ENCODE data around the gene LCN10.
A peak's percentile ranks its signal among the peaks of the same experiment; 100 is the strongest.
"Not testable (repeated sequence)": the region's sequence is repeated elsewhere in the genome, so short reads cannot be mapped to it uniquely, and the experiment has no call there.

Gene LCN10

GRCh38 chr9:136714893-136715274, 27.9 kb downstream of the LCN10 start:
- H3K27me3 ChIP-seq, result peaks cover 92% of the 10 kb centered on the region
- H3K36me3 ChIP-seq, result no peaks in the 10 kb centered on the region
- peak overlapping the region in 1 of 2 experiments; percentile 13 for H3K4me3 ChIP-seq (ENCODE audit: low read depth in 1 of 2, low read length in 1 of 2)
- no peak overlapping the region for H3K27ac ChIP-seq
- H3K4me1 ChIP-seq (ENCODE audit: control insufficient read depth in 1 of 2, insufficient read depth in 1 of 2, low read depth in 1 of 2, low read length in 1 of 2), result peaks cover 37 to 44% of the 10 kb centered on the region in 2 experiments
- H3K9me3 ChIP-seq, result no peaks in the 10 kb centered on the region
- TF ChIP-seq, protein P1, sequence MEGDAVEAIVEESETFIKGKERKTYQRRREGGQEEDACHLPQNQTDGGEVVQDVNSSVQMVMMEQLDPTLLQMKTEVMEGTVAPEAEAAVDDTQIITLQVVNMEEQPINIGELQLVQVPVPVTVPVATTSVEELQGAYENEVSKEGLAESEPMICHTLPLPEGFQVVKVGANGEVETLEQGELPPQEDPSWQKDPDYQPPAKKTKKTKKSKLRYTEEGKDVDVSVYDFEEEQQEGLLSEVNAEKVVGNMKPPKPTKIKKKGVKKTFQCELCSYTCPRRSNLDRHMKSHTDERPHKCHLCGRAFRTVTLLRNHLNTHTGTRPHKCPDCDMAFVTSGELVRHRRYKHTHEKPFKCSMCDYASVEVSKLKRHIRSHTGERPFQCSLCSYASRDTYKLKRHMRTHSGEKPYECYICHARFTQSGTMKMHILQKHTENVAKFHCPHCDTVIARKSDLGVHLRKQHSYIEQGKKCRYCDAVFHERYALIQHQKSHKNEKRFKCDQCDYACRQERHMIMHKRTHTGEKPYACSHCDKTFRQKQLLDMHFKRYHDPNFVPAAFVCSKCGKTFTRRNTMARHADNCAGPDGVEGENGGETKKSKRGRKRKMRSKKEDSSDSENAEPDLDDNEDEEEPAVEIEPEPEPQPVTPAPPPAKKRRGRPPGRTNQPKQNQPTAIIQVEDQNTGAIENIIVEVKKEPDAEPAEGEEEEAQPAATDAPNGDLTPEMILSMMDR (IDR thresholded peaks at IDR 0.05), result no peak

DNA sequence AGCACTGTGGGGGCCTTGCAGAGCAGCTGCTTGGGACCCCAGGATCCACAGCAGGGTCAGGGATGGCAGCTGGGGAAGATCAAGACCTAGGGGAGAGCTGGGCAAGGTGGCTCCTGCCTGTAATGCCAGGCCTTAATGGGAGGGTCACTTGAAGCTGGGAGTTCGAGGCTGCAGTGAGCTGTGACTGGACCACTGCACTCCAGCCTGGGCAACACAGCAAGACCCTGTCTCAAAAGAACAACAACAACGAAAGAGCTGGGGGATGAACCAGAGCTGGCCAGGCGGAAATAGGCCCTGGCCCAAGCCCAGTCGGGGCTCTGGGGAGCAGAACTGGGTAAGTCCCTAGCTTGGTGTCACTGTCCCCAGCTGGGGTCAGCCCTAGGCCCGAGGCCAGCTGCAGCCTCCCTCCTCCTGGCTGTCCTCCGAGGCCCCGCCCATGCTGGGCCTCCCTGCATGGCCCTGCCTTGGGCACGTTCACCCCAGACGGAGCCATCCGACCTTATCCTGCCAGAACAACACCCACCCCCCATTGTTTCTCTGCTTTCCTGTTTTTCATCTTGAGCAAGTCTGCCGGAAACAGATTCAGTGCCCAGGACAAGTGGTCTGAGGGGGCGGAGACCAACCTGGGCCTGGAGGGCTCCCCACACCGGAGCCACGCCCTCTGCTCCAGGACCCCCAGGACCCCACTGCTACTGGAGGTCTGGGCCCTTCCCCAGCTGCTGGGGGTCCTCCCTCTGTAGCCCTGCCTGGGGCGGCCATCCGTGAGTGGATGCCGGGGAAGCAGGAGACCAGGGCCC, 28.4 kb downstream of the LCN10 start:
- H3K27ac ChIP-seq, result no peak overlapping the region
- H3K36me3 ChIP-seq, result no peaks in the 10 kb centered on the region
- H3K27me3 ChIP-seq, result peaks cover 90% of the 10 kb centered on the region
- no peaks in the 10 kb centered on the region for H3K9me3 ChIP-seq
- peaks cover 34 to 39% of the 10 kb centered on the region in 2 experiments for H3K4me1 ChIP-seq (ENCODE audit: control insufficient read depth in 1 of 2, insufficient read depth in 1 of 2, low read depth in 1 of 2, low read length in 1 of 2)
- TF ChIP-seq, protein P1 (IDR thresholded peaks at IDR 0.05), result no peak
- H3K4me3 ChIP-seq (ENCODE audit: low read depth in 1 of 2, low read length in 1 of 2), result peak overlapping the region in 1 of 2 experiments; percentile 13

- Histone ChIP-seq H3K4me3 (ENCODE audit: low read depth in 1 of 2, low read length in 1 of 2) (no peak overlapping the region), H3K27ac (no peak overlapping the region), H3K36me3 (no peaks in the 10 kb centered on the region), H3K9me3 (no peaks in the 10 kb centered on the region), H3K4me1 (ENCODE audit: control insufficient read depth in 1 of 2, insufficient read depth in 1 of 2, low read depth in 1 of 2, low read length in 1 of 2) (peaks cover 30 to 33% of the 10 kb centered on the region in 2 experiments), H3K27me3 (peaks cover 83% of the 10 kb centered on the region)
- TF ChIP-seq, protein P1 (IDR thresholded peaks at IDR 0.05), result no peak
These were observed 29.2 kb downstream of the LCN10 start for GRCh38 chr9:136713550-136713949.

- Histone ChIP-seq H3K9me3 (no peaks in the 10 kb centered on the region), H3K36me3 (no peaks in the 10 kb centered on the region), H3K27ac (no peak overlapping the region), H3K4me1 (ENCODE audit: control insufficient read depth in 1 of 2, insufficient read depth in 1 of 2, low read depth in 1 of 2, low read length in 1 of 2) (peaks cover 30 to 33% of the 10 kb centered on the region in 2 experiments), H3K27me3 (peaks cover 76% of the 10 kb centered on the region), H3K4me3 (ENCODE audit: low read depth in 1 of 2, low read length in 1 of 2) (peak overlapping the region; percentile 17 to 43)
- TF ChIP-seq, protein P1 (IDR thresholded peaks at IDR 0.05), result no peak
These were observed 29.8 kb downstream of the LCN10 start for GRCh38 chr9:136712690-136713544.

DNA sequence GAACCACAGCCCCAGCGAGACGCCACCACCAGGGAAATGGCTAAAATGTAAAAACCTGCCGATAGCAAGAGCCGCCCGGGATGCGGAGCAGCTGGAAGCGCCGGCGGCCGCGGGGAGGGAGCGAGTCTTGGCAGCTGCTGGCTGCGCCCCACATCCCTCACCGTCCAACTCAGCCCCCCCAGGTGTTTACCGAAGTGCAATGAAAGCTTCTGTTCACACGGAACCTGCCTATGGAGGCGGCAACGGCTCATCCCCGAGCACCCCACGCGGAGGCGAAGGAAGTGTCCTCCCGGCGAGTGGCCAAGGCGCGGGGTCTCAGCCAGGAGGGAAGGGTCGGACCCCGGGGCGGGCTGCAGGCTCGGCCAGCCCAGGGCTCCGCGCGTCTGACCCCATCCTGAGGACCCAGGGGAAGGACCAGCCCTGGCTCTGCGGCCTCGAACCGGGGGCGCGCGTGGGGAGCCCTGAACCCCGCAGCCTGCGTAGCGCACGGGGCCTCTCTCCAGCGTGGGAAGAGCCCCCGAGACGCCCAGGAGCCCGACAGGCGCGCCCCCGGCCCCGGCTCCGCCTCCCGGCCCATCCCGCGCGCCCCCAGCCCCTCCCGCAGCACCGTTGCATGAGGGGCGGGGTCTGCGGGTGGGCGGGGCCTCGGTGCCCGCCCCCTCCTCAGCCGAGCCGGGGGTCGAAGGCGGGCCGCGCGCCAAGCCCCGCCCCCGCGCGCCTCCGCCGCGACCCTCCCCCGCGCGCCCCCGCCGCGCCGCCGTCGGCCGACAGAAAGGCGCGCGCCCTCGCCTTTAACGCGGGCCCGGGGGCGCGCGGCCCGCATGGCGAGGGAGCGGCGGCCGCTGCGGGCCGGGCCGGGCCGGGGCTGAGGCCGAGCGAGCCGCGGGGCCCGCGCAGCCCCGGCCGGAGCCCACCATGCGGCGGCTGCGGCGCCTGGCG, 30.7 kb downstream of the LCN10 start, which contains the start of gene DIPK1B:
TSS of gene DIPK1B (plus strand) at position 822 of the 939 bp plus-strand sequence. CDS start at position 916, 94 bp downstream.
- no peaks in the 10 kb centered on the region for H3K36me3 ChIP-seq
- TF ChIP-seq, protein P1 (IDR thresholded peaks at IDR 0.05), result no peak
- peaks cover 30 to 33% of the 10 kb centered on the region in 2 experiments for H3K4me1 ChIP-seq (ENCODE audit: control insufficient read depth in 1 of 2, insufficient read depth in 1 of 2, low read depth in 1 of 2, low read length in 1 of 2)
- no peak within 1 kb of the TSS for H3K27ac ChIP-seq
- H3K27me3 ChIP-seq, result peaks cover 67% of the 10 kb centered on the region
- no peaks in the 10 kb centered on the region for H3K9me3 ChIP-seq
- peak within 1 kb of the TSS; percentile 35 to 43 for H3K4me3 ChIP-seq (ENCODE audit: low read depth in 1 of 2, low read length in 1 of 2)

DNA sequence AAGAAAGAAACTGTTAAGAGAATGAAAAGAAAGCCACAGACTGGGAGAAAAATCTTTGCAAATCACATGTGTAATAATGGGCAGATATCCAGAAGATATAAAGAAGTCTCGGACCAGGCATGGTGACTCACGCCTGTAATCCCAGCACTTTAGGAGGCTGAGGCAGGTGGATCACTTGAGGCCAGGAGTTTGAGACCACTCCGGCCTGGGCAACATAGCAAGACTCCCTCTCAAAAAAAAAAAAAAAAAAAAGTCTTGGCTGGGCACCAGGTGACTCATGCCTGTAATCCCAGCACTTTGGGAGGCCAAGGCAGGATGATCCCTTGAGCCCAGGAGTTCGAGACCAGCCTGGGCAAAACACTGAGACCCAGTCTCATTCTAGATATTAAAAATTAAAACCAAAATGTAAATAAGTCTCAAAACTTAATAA, 31.5 kb downstream of the LCN10 start:
- not testable (repeated sequence) for H3K9me3 ChIP-seq; H3K36me3 ChIP-seq; H3K27ac ChIP-seq; H3K4me3 ChIP-seq (ENCODE audit: low read depth in 1 of 2, low read length in 1 of 2)
- peaks cover 30 to 33% of the 10 kb centered on the region in 2 experiments for H3K4me1 ChIP-seq (ENCODE audit: control insufficient read depth in 1 of 2, insufficient read depth in 1 of 2, low read depth in 1 of 2, low read length in 1 of 2)
- peaks cover 59% of the 10 kb centered on the region for H3K27me3 ChIP-seq
